ENCODE results near the gene OBI1.

OBI1 gene

GRCh38 chr13:78607409-78608251 is 51.3 kb downstream of the OBI1 start:
- Histone ChIP-seq H3K9me2 (replicated peaks; ENCODE audit: control insufficient read depth, low read length) (no peaks in the 10 kb centered on the region), H3K27me3 (ENCODE audit: control insufficient read depth, low read length) (peaks cover 48% of the 10 kb centered on the region), H3K4me3 (ENCODE audit: low read length) (no peak overlapping the region), H4K20me1 (ENCODE audit: control insufficient read depth, insufficient read depth, low read depth, low read length) (no peaks in the 10 kb centered on the region), H3F3A (ENCODE audit: control insufficient read depth, insufficient read depth) (peaks cover 8% of the 10 kb centered on the region), H3K27ac (ENCODE audit: low read depth, low read length) (no peak overlapping the region), H3K4me2 (ENCODE audit: low read length) (no peak overlapping the region), H3K79me2 (ENCODE audit: control insufficient read depth, low read length) (no peaks in the 10 kb centered on the region), H3K4me1 (ENCODE audit: control insufficient read depth, low read length) (no peaks in the 10 kb centered on the region), H3K9me3 (ENCODE audit: control insufficient read depth, insufficient read depth, low read length) (peaks cover 6% of the 10 kb centered on the region), H3K36me3 (ENCODE audit: control insufficient read depth, low read length) (no peaks in the 10 kb centered on the region)
- TF ChIP-seq, protein P1, sequence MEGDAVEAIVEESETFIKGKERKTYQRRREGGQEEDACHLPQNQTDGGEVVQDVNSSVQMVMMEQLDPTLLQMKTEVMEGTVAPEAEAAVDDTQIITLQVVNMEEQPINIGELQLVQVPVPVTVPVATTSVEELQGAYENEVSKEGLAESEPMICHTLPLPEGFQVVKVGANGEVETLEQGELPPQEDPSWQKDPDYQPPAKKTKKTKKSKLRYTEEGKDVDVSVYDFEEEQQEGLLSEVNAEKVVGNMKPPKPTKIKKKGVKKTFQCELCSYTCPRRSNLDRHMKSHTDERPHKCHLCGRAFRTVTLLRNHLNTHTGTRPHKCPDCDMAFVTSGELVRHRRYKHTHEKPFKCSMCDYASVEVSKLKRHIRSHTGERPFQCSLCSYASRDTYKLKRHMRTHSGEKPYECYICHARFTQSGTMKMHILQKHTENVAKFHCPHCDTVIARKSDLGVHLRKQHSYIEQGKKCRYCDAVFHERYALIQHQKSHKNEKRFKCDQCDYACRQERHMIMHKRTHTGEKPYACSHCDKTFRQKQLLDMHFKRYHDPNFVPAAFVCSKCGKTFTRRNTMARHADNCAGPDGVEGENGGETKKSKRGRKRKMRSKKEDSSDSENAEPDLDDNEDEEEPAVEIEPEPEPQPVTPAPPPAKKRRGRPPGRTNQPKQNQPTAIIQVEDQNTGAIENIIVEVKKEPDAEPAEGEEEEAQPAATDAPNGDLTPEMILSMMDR (IDR thresholded peaks at IDR 0.05; ENCODE audit: low read depth, low read length, poor library complexity, severe bottlenecking) = no peak
- TF ChIP-seq EZH2phosphoT487 (IDR thresholded peaks at IDR 0.05; ENCODE audit: borderline replicate concordance, low read length) = no peak

GRCh38 chr13:78606471-78607408 is 52.2 kb downstream of the OBI1 start:
- TF ChIP-seq EZH2phosphoT487 (IDR thresholded peaks at IDR 0.05; ENCODE audit: borderline replicate concordance, low read length) = no peak
- TF ChIP-seq, protein P1 (IDR thresholded peaks at IDR 0.05; ENCODE audit: low read depth, low read length, poor library complexity, severe bottlenecking) = no peak
- Histone ChIP-seq H3K4me2 (ENCODE audit: low read length) (no peak overlapping the region), H3K79me2 (ENCODE audit: control insufficient read depth, low read length) (no peaks in the 10 kb centered on the region), H3K27ac (ENCODE audit: low read depth, low read length) (no peak overlapping the region), H3K27me3 (ENCODE audit: control insufficient read depth, low read length) (peaks cover 46% of the 10 kb centered on the region), H3K36me3 (ENCODE audit: control insufficient read depth, low read length) (no peaks in the 10 kb centered on the region), H4K20me1 (ENCODE audit: control insufficient read depth, insufficient read depth, low read depth, low read length) (no peaks in the 10 kb centered on the region), H3K9me3 (ENCODE audit: control insufficient read depth, insufficient read depth, low read length) (peaks cover 6% of the 10 kb centered on the region), H3K9me2 (replicated peaks; ENCODE audit: control insufficient read depth, low read length) (no peaks in the 10 kb centered on the region), H3K4me1 (ENCODE audit: control insufficient read depth, low read length) (no peaks in the 10 kb centered on the region), H3F3A (ENCODE audit: control insufficient read depth, insufficient read depth) (peaks cover 7% of the 10 kb centered on the region), H3K4me3 (ENCODE audit: low read length) (no peak overlapping the region)

DNA sequence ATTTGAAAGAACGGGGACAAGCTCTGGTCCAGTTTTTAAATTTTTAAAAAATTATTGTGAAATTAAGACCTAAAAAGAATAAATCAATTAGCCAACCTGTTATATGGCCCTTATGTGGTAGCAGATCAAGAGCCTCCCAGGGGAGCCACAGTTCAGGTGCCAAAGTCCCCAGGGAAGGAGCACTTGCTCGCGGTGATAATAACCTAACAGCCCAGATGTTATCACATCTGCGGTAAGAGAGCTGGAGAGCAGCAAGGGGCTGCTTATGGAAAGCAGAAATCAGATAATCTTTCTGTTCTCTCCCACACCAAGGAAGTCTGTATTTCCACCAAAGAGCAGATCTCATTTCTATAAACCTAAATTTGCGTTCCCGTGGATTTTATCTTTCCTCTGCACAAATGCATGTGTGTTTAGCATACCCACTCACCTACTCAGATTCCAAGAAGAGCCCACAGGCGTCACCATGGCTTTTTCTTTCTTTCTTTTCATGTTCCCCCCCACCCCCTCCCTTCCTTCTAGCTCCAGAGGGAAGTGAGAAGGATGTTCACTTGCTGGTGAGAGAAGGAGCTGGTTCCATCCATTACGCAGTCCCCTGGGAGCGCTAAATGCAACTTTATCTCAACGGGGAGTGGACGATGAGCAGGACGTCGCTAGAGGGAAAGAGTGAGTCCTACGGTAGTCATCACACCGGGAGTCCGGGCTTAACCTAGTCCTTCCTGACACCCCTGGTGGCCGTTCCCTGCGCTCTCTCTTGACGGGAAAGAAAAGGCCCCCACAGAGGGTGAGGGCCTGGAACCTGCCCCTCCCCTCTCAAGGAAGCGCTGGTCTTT is 54.0 kb downstream of the OBI1 start:
- H3K36me3 ChIP-seq (ENCODE audit: control insufficient read depth, low read length) = no peaks in the 10 kb centered on the region
- H3K4me2 ChIP-seq (ENCODE audit: low read length) = no peak overlapping the region
- no peaks in the 10 kb centered on the region for H3K79me2 ChIP-seq (ENCODE audit: control insufficient read depth, low read length)
- no peaks in the 10 kb centered on the region for H3K9me2 ChIP-seq (replicated peaks; ENCODE audit: control insufficient read depth, low read length)
- H3K9me3 ChIP-seq (ENCODE audit: control insufficient read depth, insufficient read depth, low read length) = peaks cover 9% of the 10 kb centered on the region
- no peaks in the 10 kb centered on the region for H3K4me1 ChIP-seq (ENCODE audit: control insufficient read depth, low read length)
- TF ChIP-seq, protein P1 (IDR thresholded peaks at IDR 0.05; ENCODE audit: low read depth, low read length, poor library complexity, severe bottlenecking) = no peak
- no peak for TF ChIP-seq EZH2phosphoT487 (IDR thresholded peaks at IDR 0.05; ENCODE audit: borderline replicate concordance, low read length)
- H3F3A ChIP-seq (ENCODE audit: control insufficient read depth, insufficient read depth) = no peaks in the 10 kb centered on the region
- H3K4me3 ChIP-seq (ENCODE audit: low read length) = no peak overlapping the region
- H3K27ac ChIP-seq (ENCODE audit: low read depth, low read length) = no peak overlapping the region
- peaks cover 33% of the 10 kb centered on the region for H3K27me3 ChIP-seq (ENCODE audit: control insufficient read depth, low read length)
- H4K20me1 ChIP-seq (ENCODE audit: control insufficient read depth, insufficient read depth, low read depth, low read length) = no peaks in the 10 kb centered on the region

All from DOHH2 (cell line).